ENCODE measurements around the gene LIN37. TPM values are rescaled to one million over a fixed set of nuclear protein-coding genes. Genes with fewer than 3 reads are reported as not detected.

The LIN37 gene
- total RNA-seq, 1 donor from 2014 or later: 9.0 TPM

DNA sequence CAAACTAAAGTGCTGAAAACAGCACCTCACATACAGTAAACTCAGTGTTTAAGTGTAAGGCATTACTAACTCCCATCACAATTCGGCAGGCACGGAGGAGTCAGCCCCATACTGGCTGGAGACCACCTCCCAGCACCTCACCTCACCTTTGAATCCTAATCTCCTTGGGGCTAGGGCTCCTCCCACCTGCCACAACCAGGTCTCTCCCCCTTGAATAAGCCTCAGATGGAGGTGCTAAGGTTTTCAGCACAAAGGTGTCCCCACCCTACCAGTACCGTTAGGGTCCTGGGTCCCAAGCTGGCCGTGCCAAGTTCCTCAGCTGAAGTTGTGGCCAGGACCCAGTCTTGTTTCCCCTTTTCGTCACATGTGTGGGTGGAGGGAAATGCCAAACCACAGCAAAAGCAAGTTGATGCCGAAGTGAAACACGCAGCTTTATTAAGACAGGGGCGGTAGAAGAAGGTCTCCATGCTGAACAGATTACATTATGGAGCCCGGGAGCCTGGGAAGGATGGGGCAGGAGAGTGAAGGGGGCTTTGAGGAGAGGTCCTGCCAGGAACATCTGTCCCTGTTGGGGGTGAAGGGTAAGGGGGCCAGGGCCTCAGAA lies 6.2 kb upstream of the LIN37 start, which contains the start of gene IGFLR1:
IGFLR1 (minus strand) TSS at position 332 of the 604 bp plus-strand sequence. CDS start 1,272 bp downstream, outside the sequence.
- Mint-ChIP-seq H3K4me3 (ENCODE audit: unreplicated experiment) (peak within 1 kb of the TSS; percentile 19), H3K4me1 (ENCODE audit: unreplicated experiment) (peaks cover 32% of the 10 kb centered on the region), H3K36me3 (ENCODE audit: low read depth, unreplicated experiment) (peaks cover 13% of the 10 kb centered on the region), H3K27me3 (ENCODE audit: unreplicated experiment) (peaks cover 19% of the 10 kb centered on the region), H3K9me3 (ENCODE audit: unreplicated experiment) (no peaks in the 10 kb centered on the region), H3K27ac (ENCODE audit: unreplicated experiment) (no peak within 1 kb of the TSS)
- DNase-seq (ENCODE audit: low spot score): no peak
- TF ChIP-seq, protein P1, sequence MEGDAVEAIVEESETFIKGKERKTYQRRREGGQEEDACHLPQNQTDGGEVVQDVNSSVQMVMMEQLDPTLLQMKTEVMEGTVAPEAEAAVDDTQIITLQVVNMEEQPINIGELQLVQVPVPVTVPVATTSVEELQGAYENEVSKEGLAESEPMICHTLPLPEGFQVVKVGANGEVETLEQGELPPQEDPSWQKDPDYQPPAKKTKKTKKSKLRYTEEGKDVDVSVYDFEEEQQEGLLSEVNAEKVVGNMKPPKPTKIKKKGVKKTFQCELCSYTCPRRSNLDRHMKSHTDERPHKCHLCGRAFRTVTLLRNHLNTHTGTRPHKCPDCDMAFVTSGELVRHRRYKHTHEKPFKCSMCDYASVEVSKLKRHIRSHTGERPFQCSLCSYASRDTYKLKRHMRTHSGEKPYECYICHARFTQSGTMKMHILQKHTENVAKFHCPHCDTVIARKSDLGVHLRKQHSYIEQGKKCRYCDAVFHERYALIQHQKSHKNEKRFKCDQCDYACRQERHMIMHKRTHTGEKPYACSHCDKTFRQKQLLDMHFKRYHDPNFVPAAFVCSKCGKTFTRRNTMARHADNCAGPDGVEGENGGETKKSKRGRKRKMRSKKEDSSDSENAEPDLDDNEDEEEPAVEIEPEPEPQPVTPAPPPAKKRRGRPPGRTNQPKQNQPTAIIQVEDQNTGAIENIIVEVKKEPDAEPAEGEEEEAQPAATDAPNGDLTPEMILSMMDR (IDR thresholded peaks at IDR 0.05; ENCODE audit: unreplicated experiment): no peak

DNA sequence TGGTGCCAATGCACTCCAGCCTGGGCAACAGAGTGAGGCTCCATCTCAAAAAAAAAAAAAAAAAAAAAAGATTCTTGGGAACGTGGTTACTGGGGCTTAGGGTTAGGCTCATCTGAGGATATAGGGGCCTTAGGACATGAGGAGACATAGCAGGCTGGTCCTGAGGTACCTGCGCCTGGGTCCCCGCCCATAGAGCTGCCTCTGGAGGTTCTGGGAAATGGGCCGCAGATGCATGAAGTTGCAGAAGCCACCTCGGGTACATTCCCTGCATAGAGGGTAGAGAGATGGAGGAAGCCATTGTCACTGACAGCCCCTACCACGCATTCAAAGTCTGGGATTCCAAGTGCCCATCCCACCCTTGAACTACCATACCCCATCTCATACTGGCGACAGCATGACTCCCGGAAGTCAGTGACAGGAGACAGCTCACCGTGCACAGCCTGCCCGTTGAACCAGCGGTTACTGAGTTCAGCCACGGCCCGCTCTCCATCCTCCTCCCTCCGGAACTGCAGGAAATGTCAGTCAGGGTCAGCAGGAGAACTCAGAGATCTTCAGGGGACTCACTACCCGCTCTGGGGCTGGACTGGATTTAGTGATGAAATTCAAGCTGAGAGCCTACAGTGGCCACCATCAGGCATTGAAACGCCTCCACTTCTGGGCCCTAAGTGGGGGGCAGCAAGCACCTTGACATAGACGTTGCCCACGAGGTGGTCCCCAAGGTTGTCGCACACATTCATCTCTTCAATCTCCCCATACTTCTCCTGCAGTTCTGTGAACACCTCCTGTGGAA lies 4.5 kb upstream of the LIN37 start:
- no peaks in the 10 kb centered on the region for H3K9me3 Mint-ChIP-seq (ENCODE audit: unreplicated experiment)
- peaks cover 21% of the 10 kb centered on the region for H3K27me3 Mint-ChIP-seq (ENCODE audit: unreplicated experiment)
- H3K36me3 Mint-ChIP-seq (ENCODE audit: low read depth, unreplicated experiment): peaks cover 12% of the 10 kb centered on the region
- no peak for DNase-seq (ENCODE audit: low spot score)
- peaks cover 38% of the 10 kb centered on the region for H3K4me1 Mint-ChIP-seq (ENCODE audit: unreplicated experiment)
- H3K27ac Mint-ChIP-seq (ENCODE audit: unreplicated experiment): no peak overlapping the region
- TF ChIP-seq, protein P1 (IDR thresholded peaks at IDR 0.05; ENCODE audit: unreplicated experiment): no peak
- H3K4me3 Mint-ChIP-seq (ENCODE audit: unreplicated experiment): peak overlapping the region; percentile 98

DNA sequence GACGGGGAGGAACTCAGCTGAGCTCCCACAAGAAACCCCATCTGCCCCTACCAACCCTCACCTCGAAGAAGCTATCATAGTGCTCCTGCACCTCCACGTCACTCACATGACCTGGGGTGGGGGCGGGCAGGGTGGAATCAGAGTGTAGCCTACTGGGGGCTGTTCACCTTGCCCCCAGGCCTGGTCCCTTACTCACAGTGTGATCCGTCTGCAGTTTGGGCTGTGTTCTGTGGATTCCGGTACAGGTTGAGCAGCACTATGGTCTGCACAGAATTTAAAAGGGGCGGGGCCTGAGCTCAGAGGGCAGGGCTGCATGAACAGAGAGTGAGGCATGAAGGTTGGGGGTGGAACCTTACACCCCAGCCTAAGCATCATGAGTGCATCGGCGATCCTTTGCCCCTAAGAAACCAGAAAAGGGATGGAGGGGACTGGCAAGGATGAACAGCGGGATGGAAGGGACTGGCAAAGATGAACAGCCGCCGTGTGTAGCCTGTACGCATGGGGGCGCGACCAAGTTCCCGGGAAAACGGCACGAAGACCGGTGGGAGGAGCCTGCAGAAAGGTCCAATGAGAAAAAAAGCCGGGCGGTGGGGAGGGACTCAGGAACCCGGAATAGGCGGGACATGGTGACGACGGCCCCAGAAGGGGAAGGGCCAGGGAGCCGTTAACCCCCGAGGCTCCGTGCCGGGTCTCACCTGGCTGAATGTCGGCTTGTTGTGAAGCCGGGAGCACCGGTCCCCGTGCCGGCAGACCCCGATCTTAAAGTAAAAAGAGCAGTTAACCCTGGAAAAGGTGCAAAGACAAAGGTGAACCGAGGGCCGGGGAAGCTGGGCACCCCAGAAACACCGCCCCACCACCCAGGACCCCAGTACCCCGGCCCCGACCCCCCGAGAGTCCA lies 3.7 kb upstream of the LIN37 start:
- peak overlapping the region; percentile 98 for H3K4me3 Mint-ChIP-seq (ENCODE audit: unreplicated experiment)
- peaks cover 11% of the 10 kb centered on the region for H3K36me3 Mint-ChIP-seq (ENCODE audit: low read depth, unreplicated experiment)
- DNase-seq (ENCODE audit: low spot score): peak; percentile 93
- TF ChIP-seq, protein P1 (IDR thresholded peaks at IDR 0.05; ENCODE audit: unreplicated experiment): no peak
- peaks cover 40% of the 10 kb centered on the region for H3K4me1 Mint-ChIP-seq (ENCODE audit: unreplicated experiment)
- H3K27me3 Mint-ChIP-seq (ENCODE audit: unreplicated experiment): peaks cover 20% of the 10 kb centered on the region
- peak overlapping the region; percentile 99 for H3K27ac Mint-ChIP-seq (ENCODE audit: unreplicated experiment)
- no peaks in the 10 kb centered on the region for H3K9me3 Mint-ChIP-seq (ENCODE audit: unreplicated experiment)

DNA sequence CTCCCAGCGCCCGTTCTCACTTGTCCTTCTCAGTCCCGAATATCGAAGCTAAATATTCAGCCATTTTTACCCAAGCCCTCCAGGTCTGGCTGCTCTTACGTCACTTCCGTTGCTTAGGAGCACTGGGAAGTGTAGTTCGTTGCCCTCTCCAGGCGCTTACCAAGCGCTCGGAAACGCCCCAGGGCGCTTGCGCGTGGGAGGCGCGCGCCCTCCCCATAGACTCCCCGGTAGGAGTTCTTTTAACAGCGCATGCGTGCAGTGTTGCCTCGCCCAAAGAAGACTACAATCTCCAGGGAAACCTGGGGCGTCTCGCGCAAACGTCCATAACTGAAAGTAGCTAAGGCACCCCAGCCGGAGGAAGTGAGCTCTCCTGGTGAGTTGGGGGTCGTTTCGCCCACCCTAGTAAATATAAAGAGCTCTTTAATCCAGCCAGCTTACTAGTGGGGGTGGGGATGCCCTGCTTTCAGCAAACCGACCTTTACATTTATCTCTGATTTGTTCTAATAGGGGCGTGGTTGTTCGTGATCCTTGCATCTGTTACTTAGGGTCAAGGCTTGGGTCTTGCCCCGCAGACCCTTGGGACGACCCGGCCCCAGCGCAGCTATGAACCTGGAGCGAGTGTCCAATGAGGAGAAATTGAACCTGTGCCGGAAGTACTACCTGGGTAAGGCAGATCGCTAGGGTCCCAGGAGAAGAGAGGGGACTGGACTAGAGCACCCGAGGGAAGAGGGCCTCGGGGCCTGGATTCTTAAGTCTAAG lies 2.9 kb upstream of the LIN37 start, which contains the start of the genes PSENEN and U2AF1L4:
PSENEN (plus strand) TSS at position 324 of the 759 bp plus-strand sequence; CDS start at position 604, 280 bp downstream.
U2AF1L4 (minus strand) TSS at position 91 of the 759 bp plus-strand sequence; CDS start at position 64, 27 bp downstream.
- Mint-ChIP-seq H3K36me3 (ENCODE audit: low read depth, unreplicated experiment) (peaks cover 11% of the 10 kb centered on the region), H3K27me3 (ENCODE audit: unreplicated experiment) (peaks cover 20% of the 10 kb centered on the region), H3K9me3 (ENCODE audit: unreplicated experiment) (no peaks in the 10 kb centered on the region), H3K4me3 (ENCODE audit: unreplicated experiment) (peak within 1 kb of the TSS; percentile 98), H3K27ac (ENCODE audit: unreplicated experiment) (peak within 1 kb of the TSS; percentile 99), H3K4me1 (ENCODE audit: unreplicated experiment) (peaks cover 41% of the 10 kb centered on the region)
- peak; percentile 93 for DNase-seq (ENCODE audit: low spot score)
- TF ChIP-seq, protein P1 (IDR thresholded peaks at IDR 0.05; ENCODE audit: unreplicated experiment): no peak
